Breast epithelium (tissue), 4 donors: ENCODE results near the gene PTTG1IP. TPM values are rescaled to one million over a fixed set of nuclear protein-coding genes. Genes with fewer than 3 reads are reported as not detected.

Experiments
- DNase-seq, 2 donors: peaks; one replicate each; pipeline ENCODE4 v3.0.0-alpha.2; 2019; ENCODE audit warnings: low spot score in 2 of 2
- H3K27ac ChIP-seq, 2 donors: fragments of 200-600 bp; sonication (generic) in 1 of 2; one replicate each; pipeline ENCODE4 v1.5.1; 2016 to 2019; ENCODE audit warnings: mild to moderate bottlenecking in 1 of 2
- H3K27me3 ChIP-seq, 2 donors: fragments of 200-600 bp; sonication (generic) in 1 of 2; one replicate each; pipeline versions ENCODE4 v1.5.1 to v1.6.0; 2017 to 2019; ENCODE audit warnings: control low read depth in 1 of 2, mild to moderate bottlenecking in 1 of 2
- H3K36me3 ChIP-seq: fragments of 200-600 bp; one replicate; pipeline ENCODE4 v1.5.1; 2019
- H3K4me1 ChIP-seq, 2 donors: fragments of 200-600 bp; sonication (generic); one replicate each; pipeline ENCODE4 v1.5.1; 2016 to 2019; ENCODE audit warnings: control low read depth in 1 of 2
- H3K4me3 ChIP-seq, 3 donors: fragments of 200-600 bp; sonication (generic); 1 replicate in 2 of 3; 2 replicates in 1 of 3; pipeline ENCODE4 v1.5.1; 2016 to 2019; ENCODE audit warnings: mild to moderate bottlenecking in 3 of 3, moderate library complexity in 2 of 3
- H3K9me3 ChIP-seq, 2 donors: fragments of 200-600 bp; sonication (generic) in 1 of 2; one replicate each; pipeline ENCODE4 v1.5.1; 2016 to 2019; ENCODE audit warnings: control low read depth in 1 of 2
- CTCF ChIP-seq, 3 donors: fragments of 450-650 bp; IDR thresholded peaks; one replicate each; pipeline ENCODE4 v1.5.1; 2016 to 2017; ENCODE audit warnings: antibody characterized with exemption in 3 of 3, mild to moderate bottlenecking in 3 of 3, moderate library complexity in 3 of 3
- POLR2A ChIP-seq: fragments of 450-650 bp; IDR thresholded peaks from one replicate; pipeline ENCODE4 v1.6.1; 2016; ENCODE audit warnings: antibody characterized with exemption, mild to moderate bottlenecking, moderate library complexity
- POLR2AphosphoS5 ChIP-seq, 3 donors: sonication (generic); formaldehyde crosslinking; IDR thresholded peaks; one replicate each; pipeline ENCODE4 v1.6.1; 2017; ENCODE audit warnings: antibody characterized with exemption in 3 of 3
- intact Hi-C: fragments of 100-400 bp; cut with DNase I; formaldehyde crosslinking; loops from one replicate; pipeline ENCODE4 v1.15.1; 2023; ENCODE audit warnings: low total_unique reads
- total RNA-seq, 3 donors: library from RNA; depleted of rRNA; stranded (reverse); fragments of >200 nt; gene quantifications; one replicate each; pipeline ENCODE4 v1.1.0, GENCODE V29; 2016

Gene PTTG1IP
- total RNA-seq, 3 donors from 2014 or later: 187 to 351 (median 272) TPM

- intact Hi-C loops: no loop called here
Measured at GRCh38 chr21:44900559-44901251, 27.2 kb upstream of the PTTG1IP start.

GRCh38 chr21:44899768-44900558 is 26.5 kb upstream of the PTTG1IP start:
- Histone ChIP-seq H3K4me1 (no peaks in the 10 kb centered on the region), H3K27ac (no peak overlapping the region), H3K27me3 (no peaks in the 10 kb centered on the region), H3K36me3 (no peaks in the 10 kb centered on the region), H3K4me3 (no peak overlapping the region), H3K9me3 (no peaks in the 10 kb centered on the region)
- intact Hi-C loops: no loop called here
- no peak for DNase-seq
- TF ChIP-seq POLR2A: no peak
- no peak for TF ChIP-seq CTCF (IDR thresholded peaks at IDR 0.05)
- no peak for TF ChIP-seq POLR2AphosphoS5 (IDR thresholded peaks at IDR 0.05)

More at GRCh38 chr21:44900559-44901251, 27.2 kb upstream of the PTTG1IP start:
- Histone ChIP-seq H3K4me1 (no peaks in the 10 kb centered on the region), H3K27me3 (no peaks in the 10 kb centered on the region), H3K36me3 (no peaks in the 10 kb centered on the region), H3K27ac (no peak overlapping the region), H3K4me3 (no peak overlapping the region), H3K9me3 (no peaks in the 10 kb centered on the region)
- TF ChIP-seq POLR2A (no peak), POLR2AphosphoS5 (IDR thresholded peaks at IDR 0.05) (no peak), CTCF (IDR thresholded peaks at IDR 0.05) (no peak)
- DNase-seq: no peak

GRCh38 chr21:44898851-44899767 is 25.6 kb upstream of the PTTG1IP start:
- no peak for TF ChIP-seq POLR2AphosphoS5 (IDR thresholded peaks at IDR 0.05)
- no peak for TF ChIP-seq CTCF (IDR thresholded peaks at IDR 0.05)
- no peak for TF ChIP-seq POLR2A

GRCh38 chr21:44898011-44898488 is 24.6 kb upstream of the PTTG1IP start:
- intact Hi-C loops: no loop called here
- no peak for TF ChIP-seq CTCF (IDR thresholded peaks at IDR 0.05)
- no peak for TF ChIP-seq POLR2A
- TF ChIP-seq POLR2AphosphoS5 (IDR thresholded peaks at IDR 0.05): no peak
- Histone ChIP-seq H3K4me3 (no peak overlapping the region), H3K27ac (no peak overlapping the region), H3K4me1 (no peaks in the 10 kb centered on the region), H3K36me3 (no peaks in the 10 kb centered on the region), H3K27me3 (no peaks in the 10 kb centered on the region), H3K9me3 (no peaks in the 10 kb centered on the region)
- no peak for DNase-seq

More at GRCh38 chr21:44898851-44899767, 25.6 kb upstream of the PTTG1IP start:
- Histone ChIP-seq H3K9me3 (no peaks in the 10 kb centered on the region), H3K4me3 (no peak overlapping the region), H3K36me3 (no peaks in the 10 kb centered on the region), H3K27ac (no peak overlapping the region), H3K27me3 (no peaks in the 10 kb centered on the region), H3K4me1 (no peaks in the 10 kb centered on the region)
- DNase-seq: no peak
- intact Hi-C loops: no loop called here
